Measurements from ENCODE around the gene WDR70. TPM values are rescaled to one million over a fixed set of nuclear protein-coding genes. Genes with fewer than 3 reads are reported as not detected.

Gene WDR70
- total RNA-seq, 2 donors from 2014 or later: 25.9 to 27.0 TPM

DNA sequence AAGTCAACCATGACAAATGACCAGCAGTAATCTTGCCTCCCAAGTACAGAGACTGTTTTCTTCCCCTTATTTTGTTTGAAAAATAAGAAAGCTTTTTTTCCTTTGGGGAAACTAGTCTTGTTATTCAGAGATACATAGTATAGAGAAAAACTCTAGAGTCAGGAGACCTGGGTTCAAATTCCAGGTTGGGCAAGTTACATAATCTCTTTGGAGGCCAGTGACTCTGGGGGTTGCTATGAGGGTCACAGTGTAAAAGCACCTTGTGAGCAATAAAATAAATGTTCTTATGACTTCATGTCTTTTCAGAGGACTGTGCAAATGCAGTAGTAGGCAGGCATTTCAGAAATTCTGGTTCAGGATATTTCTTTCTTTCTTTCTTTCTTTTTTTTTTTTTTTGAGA lies 389.3 kb downstream of the WDR70 start:
- Histone ChIP-seq H3K9me3 (no peaks in the 10 kb centered on the region), H3K4me3 (no peak overlapping the region), H3K4me1 (no peaks in the 10 kb centered on the region), H3K36me3 (replicated peaks in 1 of 2; ENCODE audit: insufficient read depth in 1 of 2, low read depth in 2 of 2) (no peaks in the 10 kb centered on the region), H3K27me3 (no peaks in the 10 kb centered on the region), H3K27ac (no peak overlapping the region)
- DNase-seq (no peak), ATAC-seq (no peak)
- intact Hi-C loops (cut with DNase I): no loop called here
- TF ChIP-seq, protein P1, sequence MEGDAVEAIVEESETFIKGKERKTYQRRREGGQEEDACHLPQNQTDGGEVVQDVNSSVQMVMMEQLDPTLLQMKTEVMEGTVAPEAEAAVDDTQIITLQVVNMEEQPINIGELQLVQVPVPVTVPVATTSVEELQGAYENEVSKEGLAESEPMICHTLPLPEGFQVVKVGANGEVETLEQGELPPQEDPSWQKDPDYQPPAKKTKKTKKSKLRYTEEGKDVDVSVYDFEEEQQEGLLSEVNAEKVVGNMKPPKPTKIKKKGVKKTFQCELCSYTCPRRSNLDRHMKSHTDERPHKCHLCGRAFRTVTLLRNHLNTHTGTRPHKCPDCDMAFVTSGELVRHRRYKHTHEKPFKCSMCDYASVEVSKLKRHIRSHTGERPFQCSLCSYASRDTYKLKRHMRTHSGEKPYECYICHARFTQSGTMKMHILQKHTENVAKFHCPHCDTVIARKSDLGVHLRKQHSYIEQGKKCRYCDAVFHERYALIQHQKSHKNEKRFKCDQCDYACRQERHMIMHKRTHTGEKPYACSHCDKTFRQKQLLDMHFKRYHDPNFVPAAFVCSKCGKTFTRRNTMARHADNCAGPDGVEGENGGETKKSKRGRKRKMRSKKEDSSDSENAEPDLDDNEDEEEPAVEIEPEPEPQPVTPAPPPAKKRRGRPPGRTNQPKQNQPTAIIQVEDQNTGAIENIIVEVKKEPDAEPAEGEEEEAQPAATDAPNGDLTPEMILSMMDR (IDR thresholded peaks at IDR 0.05): no peak
- TF ChIP-seq POLR2A (IDR thresholded peaks at IDR 0.05): no peak

DNA sequence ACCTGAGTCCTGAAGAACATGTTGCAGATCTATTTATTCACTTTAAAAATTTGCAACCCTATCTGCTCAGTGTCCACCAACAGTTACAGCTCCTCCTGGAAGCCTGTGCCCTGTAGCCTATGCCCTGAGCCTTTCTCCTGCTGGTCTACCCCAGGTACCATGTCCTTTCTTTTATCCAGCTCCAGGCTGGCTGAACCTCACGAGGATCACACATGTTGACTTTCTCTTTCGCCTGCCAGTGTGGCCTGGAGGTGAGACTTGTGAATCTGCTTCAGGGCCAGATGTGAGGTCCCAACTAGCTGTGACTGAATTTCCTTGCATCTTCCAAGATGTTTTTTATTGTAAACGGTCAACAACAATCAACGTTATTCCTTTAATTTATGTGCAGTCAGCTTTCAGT lies 390.0 kb downstream of the WDR70 start:
- 75 to 84% methylated on average over 4 of the region's 4 CpGs for WGBS, 2 donors
- DNase-seq: no peak
- no peaks in the 10 kb centered on the region for H3K36me3 ChIP-seq (replicated peaks in 1 of 2; ENCODE audit: insufficient read depth in 1 of 2, low read depth in 2 of 2)
- H3K4me1 ChIP-seq: no peaks in the 10 kb centered on the region
- no peak overlapping the region for H3K27ac ChIP-seq
- intact Hi-C loops (cut with DNase I): no loop called here
- no peak for ATAC-seq
- TF ChIP-seq POLR2A (IDR thresholded peaks at IDR 0.05): no peak
- TF ChIP-seq, protein P1 (IDR thresholded peaks at IDR 0.05): no peak
- H3K27me3 ChIP-seq: no peaks in the 10 kb centered on the region
- H3K4me3 ChIP-seq: no peak overlapping the region
- no peaks in the 10 kb centered on the region for H3K9me3 ChIP-seq

DNA sequence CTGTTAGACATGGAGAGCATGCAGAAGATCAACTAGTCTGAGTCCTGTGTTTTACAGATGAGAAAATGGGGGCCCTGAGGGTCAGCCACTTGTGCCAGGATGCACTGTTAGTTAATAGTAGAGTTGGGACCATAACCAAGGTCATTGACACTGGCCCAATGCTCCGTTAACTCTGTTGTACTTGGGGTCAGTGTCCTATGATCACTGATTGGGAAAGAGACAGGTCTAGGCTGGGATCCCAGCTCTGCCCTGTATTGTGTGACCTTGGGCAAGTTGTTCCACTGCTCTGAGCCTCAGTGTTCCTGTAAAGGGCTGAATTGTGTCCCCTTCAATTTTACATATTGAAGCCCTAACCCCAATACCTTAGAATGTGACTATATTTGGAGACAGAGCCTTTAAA lies 390.7 kb downstream of the WDR70 start:
- ATAC-seq: no peak
- no peaks in the 10 kb centered on the region for H3K36me3 ChIP-seq (replicated peaks in 1 of 2; ENCODE audit: insufficient read depth in 1 of 2, low read depth in 2 of 2)
- H3K4me1 ChIP-seq: no peaks in the 10 kb centered on the region
- DNase-seq: no peak
- TF ChIP-seq POLR2A (IDR thresholded peaks at IDR 0.05): no peak
- TF ChIP-seq, protein P1 (IDR thresholded peaks at IDR 0.05): no peak
- no peak overlapping the region for H3K4me3 ChIP-seq
- H3K27me3 ChIP-seq: no peaks in the 10 kb centered on the region
- 53 to 71% methylated on average over 1 of the region's 1 CpG for WGBS, 2 donors
- no peak overlapping the region for H3K27ac ChIP-seq
- intact Hi-C loops (cut with DNase I): no loop called here
- H3K9me3 ChIP-seq: no peaks in the 10 kb centered on the region

DNA sequence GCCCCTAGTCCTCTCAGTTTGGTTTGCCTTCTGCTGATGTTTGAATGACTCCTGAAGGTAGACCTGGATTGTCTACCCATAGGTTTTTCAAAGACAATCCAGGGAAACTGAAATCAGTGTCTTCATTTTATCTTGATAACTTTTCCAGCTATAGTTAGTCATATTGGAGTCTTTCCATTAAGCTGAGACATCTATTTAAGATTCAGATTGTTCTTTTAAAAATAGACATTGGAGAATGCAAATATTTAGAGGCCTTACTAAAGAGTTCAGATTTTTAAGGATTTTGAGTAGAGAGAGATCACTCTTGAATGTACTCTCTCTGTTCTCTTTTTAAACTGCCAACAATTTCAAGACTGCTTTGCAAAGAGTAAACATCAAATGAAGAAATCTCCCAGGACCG lies 391.7 kb downstream of the WDR70 start:
- 45 to 46% methylated on average over 1 of the region's 1 CpG for WGBS, 2 donors
- H3K27ac ChIP-seq: no peak overlapping the region
- TF ChIP-seq, protein P1 (IDR thresholded peaks at IDR 0.05): no peak
- no peak for TF ChIP-seq POLR2A (IDR thresholded peaks at IDR 0.05)

DNA sequence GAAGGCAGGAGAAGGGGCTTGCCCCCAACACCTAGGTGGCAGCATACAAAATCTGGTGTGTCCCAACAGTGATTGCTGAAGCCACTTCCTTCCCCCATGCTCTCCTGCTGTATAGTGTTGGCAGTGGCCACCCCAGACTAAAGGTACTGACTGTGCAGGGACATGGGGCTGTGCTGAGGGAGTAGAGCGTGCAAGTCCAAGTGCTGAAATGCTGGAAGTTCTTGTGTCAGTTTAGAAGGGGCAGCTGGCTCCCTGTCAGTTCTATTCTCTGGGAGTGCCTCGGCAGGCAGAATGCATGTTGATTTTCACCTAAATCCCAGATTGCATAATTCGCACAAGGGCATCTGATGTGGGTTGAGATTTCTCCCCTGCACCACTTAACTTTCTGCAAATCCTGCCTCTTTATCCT lies 392.1 kb downstream of the WDR70 start:
- H3K9me3 ChIP-seq: no peaks in the 10 kb centered on the region
- no peak for DNase-seq
- no peaks in the 10 kb centered on the region for H3K27me3 ChIP-seq
- H3K4me3 ChIP-seq: no peak overlapping the region
- no peak for TF ChIP-seq POLR2A (IDR thresholded peaks at IDR 0.05)
- TF ChIP-seq, protein P1 (IDR thresholded peaks at IDR 0.05): no peak
- H3K4me1 ChIP-seq: no peaks in the 10 kb centered on the region
- intact Hi-C loops (cut with DNase I): no loop called here
- no peaks in the 10 kb centered on the region for H3K36me3 ChIP-seq (replicated peaks in 1 of 2; ENCODE audit: insufficient read depth in 1 of 2, low read depth in 2 of 2)
- no peak for ATAC-seq
- 73 to 92% methylated on average over 3 of the region's 3 CpGs for WGBS, 2 donors
- H3K27ac ChIP-seq: no peak overlapping the region

More for the DNA sequence above, 391.7 kb downstream of the WDR70 start:
- H3K36me3 ChIP-seq (replicated peaks in 1 of 2; ENCODE audit: insufficient read depth in 1 of 2, low read depth in 2 of 2): no peaks in the 10 kb centered on the region
- intact Hi-C loops (cut with DNase I): no loop called here
- ATAC-seq (no peak), DNase-seq (no peak)
- H3K4me3 ChIP-seq: no peak overlapping the region
- no peaks in the 10 kb centered on the region for H3K9me3 ChIP-seq
- H3K27me3 ChIP-seq: no peaks in the 10 kb centered on the region
- H3K4me1 ChIP-seq: no peaks in the 10 kb centered on the region
